OCI-LY3 (cell line): ENCODE data around the gene OR8A1.

Source experiments
- EZH2phosphoT487 ChIP-seq: fragments of 200-600 bp; shearing (Covaris generic); IDR thresholded peaks from 2 replicates; pipeline ENCODE4 v1.6.1; 2018; ENCODE audit warnings: antibody characterized with exemption, mixed run types, low read depth
- TF ChIP-seq, protein P1 (sequence below): fragments of 200-600, 300-600 bp; sonication (generic); IDR thresholded peaks from 2 replicates; pipeline ENCODE4 v1.5.1; 2014; ENCODE audit warnings: antibody characterized with exemption, low read length, low read depth

DNA sequence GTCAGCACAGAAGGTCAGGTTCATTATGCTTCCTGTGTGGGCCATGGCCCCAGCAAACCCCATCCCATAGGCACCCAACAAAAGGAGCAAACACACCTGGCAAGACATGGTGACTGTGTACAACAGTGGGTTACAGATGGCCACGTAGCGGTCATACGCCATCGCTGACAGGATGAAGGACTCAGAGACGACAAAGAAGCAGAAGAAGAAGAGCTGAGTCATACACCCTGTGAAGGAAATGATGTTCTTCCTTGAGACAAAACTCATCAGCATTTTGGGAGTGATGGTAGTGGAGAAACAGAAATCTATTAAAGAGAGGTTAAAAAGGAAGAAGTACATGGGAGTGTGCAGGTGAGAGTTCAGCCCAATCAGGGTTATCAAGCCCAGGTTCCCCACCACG lies 26.7 kb upstream of the OR8A1 start:
- TF ChIP-seq, protein P1, sequence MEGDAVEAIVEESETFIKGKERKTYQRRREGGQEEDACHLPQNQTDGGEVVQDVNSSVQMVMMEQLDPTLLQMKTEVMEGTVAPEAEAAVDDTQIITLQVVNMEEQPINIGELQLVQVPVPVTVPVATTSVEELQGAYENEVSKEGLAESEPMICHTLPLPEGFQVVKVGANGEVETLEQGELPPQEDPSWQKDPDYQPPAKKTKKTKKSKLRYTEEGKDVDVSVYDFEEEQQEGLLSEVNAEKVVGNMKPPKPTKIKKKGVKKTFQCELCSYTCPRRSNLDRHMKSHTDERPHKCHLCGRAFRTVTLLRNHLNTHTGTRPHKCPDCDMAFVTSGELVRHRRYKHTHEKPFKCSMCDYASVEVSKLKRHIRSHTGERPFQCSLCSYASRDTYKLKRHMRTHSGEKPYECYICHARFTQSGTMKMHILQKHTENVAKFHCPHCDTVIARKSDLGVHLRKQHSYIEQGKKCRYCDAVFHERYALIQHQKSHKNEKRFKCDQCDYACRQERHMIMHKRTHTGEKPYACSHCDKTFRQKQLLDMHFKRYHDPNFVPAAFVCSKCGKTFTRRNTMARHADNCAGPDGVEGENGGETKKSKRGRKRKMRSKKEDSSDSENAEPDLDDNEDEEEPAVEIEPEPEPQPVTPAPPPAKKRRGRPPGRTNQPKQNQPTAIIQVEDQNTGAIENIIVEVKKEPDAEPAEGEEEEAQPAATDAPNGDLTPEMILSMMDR: no peak
- no peak for TF ChIP-seq EZH2phosphoT487
